Glutamatergic neuron (in vitro differentiated cells): ENCODE measurements around the gene IFT43. TPM values are rescaled to one million over a fixed set of nuclear protein-coding genes. Genes with fewer than 3 reads are reported as not detected.

Experiments used
- DNase-seq: peaks from one replicate; pipeline ENCODE4 v3.0.0; 2022
- H3K27ac Mint-ChIP-seq: one replicate; pipeline ENCODE4 v1.8.0; 2020; ENCODE audit warnings: mild to moderate bottlenecking, mixed read lengths, inconsistent platforms; ENCODE audit not compliant: unreplicated experiment
- H3K27me3 Mint-ChIP-seq: one replicate; pipeline ENCODE4 v1.8.0; 2020; ENCODE audit warnings: mild to moderate bottlenecking, moderate library complexity, mixed read lengths, inconsistent platforms; ENCODE audit not compliant: unreplicated experiment
- H3K36me3 Mint-ChIP-seq: one replicate; pipeline ENCODE4 v1.8.0; 2020; ENCODE audit warnings: mild to moderate bottlenecking, mixed read lengths, inconsistent platforms; ENCODE audit not compliant: unreplicated experiment
- H3K4me1 Mint-ChIP-seq: one replicate; pipeline ENCODE4 v1.8.0; 2020; ENCODE audit warnings: mild to moderate bottlenecking, low read depth, mixed read lengths, inconsistent platforms; ENCODE audit not compliant: unreplicated experiment
- H3K4me3 Mint-ChIP-seq: one replicate; pipeline ENCODE4 v1.8.0; 2020; ENCODE audit warnings: mild to moderate bottlenecking, mixed read lengths, inconsistent platforms; ENCODE audit not compliant: unreplicated experiment
- H3K9me3 Mint-ChIP-seq: one replicate; pipeline ENCODE4 v1.8.0; 2020; ENCODE audit warnings: mild to moderate bottlenecking, moderate library complexity, mixed read lengths, inconsistent platforms; ENCODE audit not compliant: unreplicated experiment
- total RNA-seq: library from RNA; stranded (reverse); fragmentation: NEBNext Ultra II Directional; extraction: Animal tissue kit (Norgen Biotek cat#: 25700); gene quantifications from one replicate; pipeline ENCODE4 v1.2.1, GENCODE V29; 2021; ENCODE audit not compliant: unreplicated experiment
- TF ChIP-seq, protein P1 (sequence below): fragments of 200-600 bp; sonication (generic); IDR thresholded peaks from one replicate; pipeline ENCODE4 v1.5.0; 2021; ENCODE audit not compliant: partially characterized antibody, unreplicated experiment

The IFT43 gene
- total RNA-seq, 1 donor from 2014 or later = 30.2 TPM

- H3K27ac Mint-ChIP-seq = no peak overlapping the region
- H3K4me3 Mint-ChIP-seq = no peak overlapping the region
- no peak for DNase-seq
- peaks cover 2% of the 10 kb centered on the region for H3K9me3 Mint-ChIP-seq
- TF ChIP-seq, protein P1, sequence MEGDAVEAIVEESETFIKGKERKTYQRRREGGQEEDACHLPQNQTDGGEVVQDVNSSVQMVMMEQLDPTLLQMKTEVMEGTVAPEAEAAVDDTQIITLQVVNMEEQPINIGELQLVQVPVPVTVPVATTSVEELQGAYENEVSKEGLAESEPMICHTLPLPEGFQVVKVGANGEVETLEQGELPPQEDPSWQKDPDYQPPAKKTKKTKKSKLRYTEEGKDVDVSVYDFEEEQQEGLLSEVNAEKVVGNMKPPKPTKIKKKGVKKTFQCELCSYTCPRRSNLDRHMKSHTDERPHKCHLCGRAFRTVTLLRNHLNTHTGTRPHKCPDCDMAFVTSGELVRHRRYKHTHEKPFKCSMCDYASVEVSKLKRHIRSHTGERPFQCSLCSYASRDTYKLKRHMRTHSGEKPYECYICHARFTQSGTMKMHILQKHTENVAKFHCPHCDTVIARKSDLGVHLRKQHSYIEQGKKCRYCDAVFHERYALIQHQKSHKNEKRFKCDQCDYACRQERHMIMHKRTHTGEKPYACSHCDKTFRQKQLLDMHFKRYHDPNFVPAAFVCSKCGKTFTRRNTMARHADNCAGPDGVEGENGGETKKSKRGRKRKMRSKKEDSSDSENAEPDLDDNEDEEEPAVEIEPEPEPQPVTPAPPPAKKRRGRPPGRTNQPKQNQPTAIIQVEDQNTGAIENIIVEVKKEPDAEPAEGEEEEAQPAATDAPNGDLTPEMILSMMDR = no peak
- H3K27me3 Mint-ChIP-seq = no peaks in the 10 kb centered on the region
- peaks cover 27% of the 10 kb centered on the region for H3K4me1 Mint-ChIP-seq
- no peaks in the 10 kb centered on the region for H3K36me3 Mint-ChIP-seq
Observed at GRCh38 chr14:76115010-76115422, 129.5 kb downstream of the IFT43 start.

GRCh38 chr14:76117789-76118484 lies 132.4 kb downstream of the IFT43 start:
- H3K4me1 Mint-ChIP-seq = peaks cover 24% of the 10 kb centered on the region
- H3K27me3 Mint-ChIP-seq = no peaks in the 10 kb centered on the region
- no peak for DNase-seq
- peak overlapping the region; percentile 52 for H3K27ac Mint-ChIP-seq
- H3K36me3 Mint-ChIP-seq = no peaks in the 10 kb centered on the region
- TF ChIP-seq, protein P1 = no peak
- H3K4me3 Mint-ChIP-seq = no peak overlapping the region
- peaks cover 2% of the 10 kb centered on the region for H3K9me3 Mint-ChIP-seq

DNA sequence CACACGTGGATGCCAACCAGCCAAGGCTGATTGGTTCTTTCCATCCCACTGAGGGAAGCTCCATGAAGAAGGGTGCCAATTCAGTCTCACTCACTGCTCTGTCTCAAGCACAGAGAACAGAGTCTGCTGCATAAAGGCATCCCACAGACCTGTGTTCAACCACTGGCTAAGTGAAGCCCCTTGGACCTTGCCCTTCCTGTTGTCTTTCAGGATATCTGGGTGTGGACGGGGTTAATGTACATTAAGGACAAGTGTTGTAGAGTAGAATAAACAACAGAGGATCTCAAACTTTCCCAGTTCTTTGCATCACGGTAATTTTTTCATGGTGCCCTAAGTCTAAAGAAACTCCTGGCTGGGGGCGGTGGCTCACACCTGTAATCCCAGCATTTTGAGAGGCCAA lies 133.0 kb downstream of the IFT43 start:
- peaks cover 2% of the 10 kb centered on the region for H3K9me3 Mint-ChIP-seq
- no peak overlapping the region for H3K4me3 Mint-ChIP-seq
- no peak overlapping the region for H3K27ac Mint-ChIP-seq
- TF ChIP-seq, protein P1 = no peak
- H3K36me3 Mint-ChIP-seq = no peaks in the 10 kb centered on the region
- no peaks in the 10 kb centered on the region for H3K27me3 Mint-ChIP-seq
- H3K4me1 Mint-ChIP-seq = peaks cover 21% of the 10 kb centered on the region
- DNase-seq = no peak

DNA sequence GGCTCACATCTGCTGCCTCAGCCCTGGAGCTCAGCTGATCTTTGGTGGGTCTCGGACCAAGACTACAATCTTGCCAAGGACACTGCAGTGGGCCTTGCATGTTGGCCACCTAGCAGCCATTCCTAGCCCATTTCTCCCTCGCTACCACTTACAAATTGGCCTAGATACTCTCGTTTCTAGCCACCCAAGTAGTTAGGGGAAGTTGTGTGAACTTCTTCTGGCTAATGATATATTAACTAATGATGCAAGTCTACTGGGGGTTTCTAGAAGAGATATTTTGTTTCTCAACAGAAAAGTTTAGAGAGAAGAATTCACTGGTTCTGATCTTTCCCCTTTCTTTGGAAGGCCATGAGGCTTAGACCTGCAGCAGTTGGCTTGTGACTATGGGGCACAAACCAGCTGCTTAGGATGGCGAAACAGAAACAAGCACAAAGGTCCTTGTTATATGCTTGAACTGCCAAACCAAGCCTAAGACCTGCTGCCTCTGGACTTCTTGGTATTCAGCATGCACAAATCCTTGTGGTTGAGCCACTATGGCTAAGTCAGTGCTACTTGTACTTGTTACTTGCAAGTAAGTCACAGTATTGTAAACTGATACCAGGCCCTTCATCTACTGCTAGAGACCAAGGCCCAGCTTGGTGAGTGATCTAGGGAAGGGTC lies 135.7 kb downstream of the IFT43 start:
- TF ChIP-seq, protein P1 = no peak
- peaks cover 15% of the 10 kb centered on the region for H3K4me1 Mint-ChIP-seq
- DNase-seq = no peak
- H3K9me3 Mint-ChIP-seq = peaks cover 4% of the 10 kb centered on the region
- H3K27me3 Mint-ChIP-seq = peaks cover 6% of the 10 kb centered on the region
- H3K36me3 Mint-ChIP-seq = no peaks in the 10 kb centered on the region
- H3K27ac Mint-ChIP-seq = no peak overlapping the region
- no peak overlapping the region for H3K4me3 Mint-ChIP-seq
